CD14-positive monocyte (primary cell): ENCODE data around the gene POLD2. TPM values are rescaled to one million over a fixed set of nuclear protein-coding genes. Genes with fewer than 3 reads are reported as not detected.

Experiments used
- DNase-seq, 3 donors: peaks; one replicate each; pipeline ENCODE4 v3.0.0-alpha.2; 2011 to 2022
- H2AFZ ChIP-seq: 2 replicates; pipeline ENCODE4 v1.6.0; 2012; ENCODE audit warnings: mild to moderate bottlenecking, low read depth, low read length, inconsistent platforms; ENCODE audit not compliant: insufficient read depth, poor library complexity, severe bottlenecking
- H3K27ac ChIP-seq, 2 donors: 1 replicate in 1 of 2; 2 replicates in 1 of 2; pipeline ENCODE4 v1.5.1; 2012 to 2013; ENCODE audit warnings: low read length in 2 of 2, control low read depth in 1 of 2, inconsistent platforms in 1 of 2, low read depth in 1 of 2, mild to moderate bottlenecking in 1 of 2
- H3K27me3 ChIP-seq, 2 donors: one replicate each; pipeline versions ENCODE4 v1.6.0 to v1.6.1; 2011 to 2013; ENCODE audit warnings: low read length in 2 of 2; ENCODE audit not compliant: control insufficient read depth in 2 of 2, insufficient read depth in 2 of 2
- H3K36me3 ChIP-seq, 2 donors: replicated peaks in 1 of 2; 1 replicate in 1 of 2; 2 replicates in 1 of 2; pipeline versions ENCODE4 v1.5.1 to v1.6.1; 2012 to 2013; ENCODE audit warnings: low read length in 2 of 2, control low read depth in 1 of 2, inconsistent platforms in 1 of 2, mild to moderate bottlenecking in 1 of 2; ENCODE audit not compliant: insufficient read depth in 2 of 2, control insufficient read depth in 1 of 2
- H3K4me1 ChIP-seq, 2 donors: 1 replicate in 1 of 2; 2 replicates in 1 of 2; pipeline versions ENCODE4 v1.5.1 to v1.6.1; 2012 to 2013; ENCODE audit warnings: low read length in 2 of 2, control low read depth in 1 of 2, inconsistent platforms in 1 of 2, mild to moderate bottlenecking in 1 of 2, moderate library complexity in 1 of 2; ENCODE audit not compliant: insufficient read depth in 2 of 2, control insufficient read depth in 1 of 2
- H3K4me2 ChIP-seq: replicated peaks from 2 replicates; pipeline ENCODE3; 2012; ENCODE audit warnings: low read length, moderate library complexity, mild to moderate bottlenecking; ENCODE audit not compliant: poor library complexity, severe bottlenecking; ENCODE audit errors: extremely low read depth
- H3K4me3 ChIP-seq, 3 experiments: fragments of 200-600 bp in 1 of 3; sonication (generic) in 1 of 3; replicated peaks in 1 of 3; 1 replicate in 2 of 3; 2 replicates in 1 of 3; pipeline ENCODE4 v1.5.1; 2011 to 2013; ENCODE audit warnings: low read length in 3 of 3, mild to moderate bottlenecking in 3 of 3, control low read depth in 2 of 3, low read depth in 2 of 3, inconsistent platforms in 1 of 3, moderate library complexity in 1 of 3
- H3K79me2 ChIP-seq: 2 replicates; pipeline ENCODE4 v1.6.0; 2012; ENCODE audit warnings: mild to moderate bottlenecking, control low read depth, inconsistent platforms, low read length, moderate library complexity; ENCODE audit not compliant: insufficient read depth
- H3K9ac ChIP-seq: 2 replicates; pipeline ENCODE4 v1.6.0; 2017; ENCODE audit warnings: low read length, mild to moderate bottlenecking; ENCODE audit not compliant: insufficient read depth, poor library complexity, severe bottlenecking
- H3K9me3 ChIP-seq, 2 donors: replicated peaks in 1 of 2; 1 replicate in 1 of 2; 2 replicates in 1 of 2; pipeline versions ENCODE4 v1.5.1 to v1.6.1; 2012 to 2013; ENCODE audit warnings: low read length in 2 of 2, control low read depth in 1 of 2; ENCODE audit not compliant: control insufficient read depth in 1 of 2, insufficient read depth in 1 of 2
- H4K20me1 ChIP-seq: 2 replicates; pipeline ENCODE4 v1.6.0; 2012; ENCODE audit warnings: mild to moderate bottlenecking, low read length, control low read depth, moderate library complexity; ENCODE audit not compliant: insufficient read depth
- H3K27ac Mint-ChIP-seq, 7 donors: one replicate each; pipeline ENCODE4 v1.8.0; 2020; ENCODE audit warnings: mild to moderate bottlenecking in 7 of 7, mixed read lengths in 7 of 7, moderate library complexity in 6 of 7, inconsistent platforms in 2 of 7
- H3K27me3 Mint-ChIP-seq, 3 donors: one replicate each; pipeline ENCODE4 v1.8.0; 2021 to 2022; ENCODE audit warnings: low read depth in 3 of 3, mild to moderate bottlenecking in 3 of 3, mixed read lengths in 3 of 3, moderate library complexity in 3 of 3, inconsistent platforms in 1 of 3
- H3K36me3 Mint-ChIP-seq, 2 donors: one replicate each; pipeline ENCODE4 v1.8.0; 2020; ENCODE audit warnings: mixed read lengths in 2 of 2, inconsistent platforms in 1 of 2, mild to moderate bottlenecking in 1 of 2
- H3K4me1 Mint-ChIP-seq: one replicate; pipeline ENCODE4 v1.8.0; 2020; ENCODE audit warnings: mild to moderate bottlenecking, mixed read lengths
- H3K4me3 Mint-ChIP-seq, 2 donors: one replicate each; pipeline ENCODE4 v1.8.0; 2020; ENCODE audit warnings: mild to moderate bottlenecking in 2 of 2, mixed read lengths in 2 of 2, moderate library complexity in 1 of 2
- H3K9me3 Mint-ChIP-seq, 7 donors: one replicate each; pipeline ENCODE4 v1.8.0; 2020 to 2022; ENCODE audit warnings: mixed read lengths in 7 of 7, mild to moderate bottlenecking in 6 of 7, moderate library complexity in 6 of 7, inconsistent platforms in 2 of 7
- CTCF ChIP-seq: fragments of 200-600 bp; IDR thresholded peaks from one replicate; pipeline ENCODE4 v1.8.0; 2022; ENCODE audit warnings: antibody characterized with exemption, mild to moderate bottlenecking
- WGBS: methylation state at CpG from one replicate; pipeline ENCODE4 v1.1.5; 2013; ENCODE audit warnings: missing lambda C conversion rate; ENCODE audit not compliant: insufficient coverage; 5-methylcytosine and 5-hydroxymethylcytosine counted together
- intact Hi-C, 2 donors: fragments of 100-400 bp; cut with micrococcal nuclease; formaldehyde crosslinking; loops; one replicate each; pipeline versions ENCODE4 v1.15.0 to v1.15.1; 2023
- polyA plus RNA-seq, 3 donors: library from polyadenylated mRNA; depleted of rRNA in 1 of 3; unstranded in 2 of 3; stranded (reverse) in 1 of 3; fragments of 300-500 nt in 2 of 3; fragments of >200 nt in 1 of 3; fragmentation: Illumina TruSeq in 2 of 3; gene quantifications; 1 replicate in 2 of 3; 2 replicates in 1 of 3; pipeline ENCODE4 v1.2.3, GENCODE V29; 2012 to 2021

The POLD2 gene
- polyA plus RNA-seq, 3 donors = 24.1 to 27.1 (median 25.7) TPM

- no peaks in the 10 kb centered on the region for H3K36me3 Mint-ChIP-seq
- Histone ChIP-seq H3K36me3 (no peaks in the 10 kb centered on the region), H3K27ac (no peak overlapping the region), H3K79me2 (no peaks in the 10 kb centered on the region), H3K9ac (no peak overlapping the region), H3K27me3 (no peaks in the 10 kb centered on the region), H3K4me3 (no peak overlapping the region), H2AFZ (no peak overlapping the region), H4K20me1 (no peaks in the 10 kb centered on the region), H3K4me2 (no peak overlapping the region), H3K4me1 (no peaks in the 10 kb centered on the region), H3K9me3 (no peaks in the 10 kb centered on the region)
- H3K27me3 Mint-ChIP-seq = peaks cover 3 to 7% (median 3%) of the 10 kb centered on the region in 3 donors
- no peak overlapping the region for H3K27ac Mint-ChIP-seq
- no peak overlapping the region for H3K4me3 Mint-ChIP-seq
- no peaks in the 10 kb centered on the region for H3K4me1 Mint-ChIP-seq
- intact Hi-C loops = loop anchor here in 1 of 2 donors (10.0 kb wide), 1 partner anchor 63 kb away; no protein-coding TSS in a partner anchor
- H3K9me3 Mint-ChIP-seq = peaks cover 0 to 2% (median 0%) of the 10 kb centered on the region in 7 donors
- 100% methylated on average over 2 of the region's 2 CpGs for WGBS
- no peak for DNase-seq
- no peak for TF ChIP-seq CTCF
Measured at GRCh38 chr7:44132039-44132438, 8.7 kb upstream of the POLD2 start.

- Mint-ChIP-seq H3K27me3 (peaks cover 3 to 7% (median 3%) of the 10 kb centered on the region in 3 donors), H3K4me3 (no peak overlapping the region), H3K36me3 (no peaks in the 10 kb centered on the region), H3K9me3 (peaks cover 0 to 3% (median 0%) of the 10 kb centered on the region in 7 donors), H3K27ac (peak overlapping the region in 1 of 7 donors; percentile 30), H3K4me1 (no peaks in the 10 kb centered on the region)
- DNase-seq = no peak
- intact Hi-C loops = loop anchor here in 1 of 2 donors (10.0 kb wide), 1 partner anchor 63 kb away; no protein-coding TSS in a partner anchor
- H3K9me3 ChIP-seq = no peaks in the 10 kb centered on the region
- no peaks in the 10 kb centered on the region for H3K27me3 ChIP-seq
- no peak overlapping the region for H2AFZ ChIP-seq
- no peak overlapping the region for H3K4me2 ChIP-seq
- WGBS = 91% methylated on average over 8 of the region's 12 CpGs
- no peaks in the 10 kb centered on the region for H3K36me3 ChIP-seq
- no peak for TF ChIP-seq CTCF
- H3K27ac ChIP-seq = no peak overlapping the region
- H4K20me1 ChIP-seq = no peaks in the 10 kb centered on the region
- no peaks in the 10 kb centered on the region for H3K79me2 ChIP-seq
- no peak overlapping the region for H3K9ac ChIP-seq
- H3K4me1 ChIP-seq = no peaks in the 10 kb centered on the region
- H3K4me3 ChIP-seq = no peak overlapping the region
Measured at GRCh38 chr7:44131173-44132029, 8.1 kb upstream of the POLD2 start.
